ENCODE measurements around the gene MTHFR. TPM values are rescaled to one million over a fixed set of nuclear protein-coding genes. Genes with fewer than 3 reads are reported as not detected.

Gene MTHFR
- total RNA-seq, 1 experiment from 2014 or later: 22.6 TPM

DNA sequence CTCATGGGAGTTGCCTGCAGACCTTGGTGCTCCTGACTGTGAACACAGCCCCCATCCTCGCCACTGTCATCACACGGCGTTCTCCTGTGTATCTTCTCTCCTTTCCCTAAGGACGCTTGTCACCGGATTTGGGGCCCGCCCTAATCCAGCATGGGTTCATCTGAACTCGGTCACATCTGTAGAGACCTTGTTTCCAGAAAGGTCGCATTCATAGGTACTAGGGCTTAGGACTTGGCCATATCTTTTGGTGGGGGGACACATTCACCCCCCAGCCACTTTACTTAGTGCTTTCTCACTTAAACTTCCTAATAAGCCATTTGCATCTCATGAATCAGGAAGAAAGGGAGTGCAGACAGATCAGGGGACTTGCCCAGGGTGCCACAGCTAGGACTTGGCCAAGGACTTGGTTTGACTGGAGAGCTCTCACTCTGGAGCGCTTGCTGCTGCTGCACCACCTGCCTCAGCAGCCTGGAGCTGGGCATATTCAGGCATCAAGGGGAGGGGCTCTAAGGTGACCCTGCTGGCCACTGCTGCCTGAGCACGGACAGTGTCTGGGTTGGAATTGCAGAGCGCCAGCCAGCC is 32.1 kb upstream of the MTHFR start (continued):
- TF ChIP-seq, protein P1, sequence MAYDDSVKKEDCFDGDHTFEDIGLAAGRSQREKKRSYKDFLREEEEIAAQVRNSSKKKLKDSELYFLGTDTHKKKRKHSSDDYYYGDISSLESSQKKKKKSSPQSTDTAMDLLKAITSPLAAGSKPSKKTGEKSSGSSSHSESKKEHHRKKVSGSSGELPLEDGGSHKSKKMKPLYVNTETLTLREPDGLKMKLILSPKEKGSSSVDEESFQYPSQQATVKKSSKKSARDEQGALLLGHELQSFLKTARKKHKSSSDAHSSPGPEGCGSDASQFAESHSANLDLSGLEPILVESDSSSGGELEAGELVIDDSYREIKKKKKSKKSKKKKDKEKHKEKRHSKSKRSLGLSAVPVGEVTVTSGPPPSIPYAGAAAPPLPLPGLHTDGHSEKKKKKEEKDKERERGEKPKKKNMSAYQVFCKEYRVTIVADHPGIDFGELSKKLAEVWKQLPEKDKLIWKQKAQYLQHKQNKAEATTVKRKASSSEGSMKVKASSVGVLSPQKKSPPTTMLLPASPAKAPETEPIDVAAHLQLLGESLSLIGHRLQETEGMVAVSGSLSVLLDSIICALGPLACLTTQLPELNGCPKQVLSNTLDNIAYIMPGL (CRISPR knock-in tag; IDR thresholded peaks at IDR 0.05): no peak
- no peak for TF ChIP-seq ZNF396 (CRISPR knock-in tag; IDR thresholded peaks at IDR 0.05; ENCODE audit: borderline replicate concordance)

DNA sequence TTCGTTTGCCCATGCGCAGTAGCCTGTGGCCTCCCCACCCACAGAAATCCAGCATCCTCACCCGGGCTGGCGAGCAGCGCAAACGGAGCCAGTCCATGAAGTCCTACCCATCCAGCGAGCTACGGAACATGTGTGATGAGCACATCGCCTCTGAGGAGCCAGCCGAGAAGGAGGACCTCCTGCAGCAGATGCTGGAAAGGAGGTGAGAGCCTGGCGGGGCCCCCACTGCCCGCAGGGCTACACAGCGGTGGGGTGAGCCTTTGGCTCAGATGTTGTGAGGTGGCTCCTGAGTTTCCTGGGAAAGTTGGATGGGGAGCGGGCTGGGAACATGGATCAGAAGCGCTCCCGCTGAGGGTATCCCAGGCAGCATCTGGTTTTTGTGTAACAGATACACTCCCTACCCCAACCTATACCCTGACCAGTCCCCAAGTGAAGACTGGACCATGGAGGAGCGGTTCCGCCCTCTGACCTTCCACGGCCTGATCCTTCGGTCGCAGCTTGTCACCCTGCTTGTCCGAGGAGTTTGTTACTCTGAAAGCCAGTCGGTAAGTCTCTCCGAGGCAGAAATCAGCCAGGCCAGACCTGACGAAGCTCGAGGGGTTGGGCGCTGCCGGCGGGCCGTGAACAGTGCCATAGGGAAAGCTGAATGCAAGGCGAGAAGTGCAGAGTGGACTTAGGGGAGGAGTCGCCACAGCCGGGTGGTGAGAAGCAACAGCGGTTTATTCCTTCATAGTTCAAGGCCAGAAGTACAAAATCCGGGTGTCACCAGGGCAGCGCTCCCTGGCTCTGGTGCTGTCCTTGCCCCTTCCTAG is 31.4 kb upstream of the MTHFR start:
- Mint-ChIP-seq H3K4me1 (no peaks in the 10 kb centered on the region), H3K9me3 (no peaks in the 10 kb centered on the region), H3K36me3 (peaks cover 76% of the 10 kb centered on the region), H3K4me3 (no peak overlapping the region), H3K27ac (no peak overlapping the region), H3K27me3 (ENCODE audit: low read depth) (no peaks in the 10 kb centered on the region)
- TF ChIP-seq ZNF671 (CRISPR knock-in tag; IDR thresholded peaks at IDR 0.05) (no peak), CREM (CRISPR knock-in tag; IDR thresholded peaks at IDR 0.05) (no peak)
- TF ChIP-seq, protein P2, sequence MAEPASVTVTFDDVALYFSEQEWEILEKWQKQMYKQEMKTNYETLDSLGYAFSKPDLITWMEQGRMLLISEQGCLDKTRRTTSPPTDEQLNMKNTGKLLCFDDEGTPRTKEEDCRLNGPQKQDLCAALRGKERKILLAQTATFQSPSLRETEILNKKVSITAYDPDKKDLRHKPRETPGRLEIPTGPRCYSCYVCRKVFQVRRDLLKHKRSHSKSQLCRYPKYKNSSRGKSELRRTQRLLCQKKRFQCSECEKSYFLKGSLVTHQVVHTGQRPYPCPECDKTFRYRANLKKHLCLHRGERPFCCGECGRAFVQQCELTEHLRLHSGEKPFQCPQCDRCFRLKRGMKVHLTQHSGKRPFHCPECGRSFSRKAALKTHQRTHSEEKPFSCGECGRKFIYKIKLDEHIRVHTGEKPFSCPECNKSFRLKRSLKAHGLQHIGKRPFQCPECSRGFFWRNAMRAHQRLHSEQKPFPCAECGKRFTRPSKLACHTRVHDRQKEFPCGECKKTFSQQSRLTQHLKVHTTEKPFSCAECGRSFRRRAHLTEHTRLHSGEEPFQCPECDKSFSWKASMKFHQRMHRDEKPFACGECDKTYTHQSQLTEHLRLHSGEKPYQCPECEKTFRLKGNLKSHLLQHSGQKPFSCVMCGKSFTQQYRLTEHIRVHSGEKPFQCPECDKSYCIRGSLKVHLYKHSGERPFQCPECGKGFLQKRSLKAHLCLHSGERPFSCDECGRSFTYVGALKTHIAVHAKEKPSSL (CRISPR knock-in tag; conservative IDR thresholded peaks at IDR 0.05): no peak
- TF ChIP-seq, protein P3, sequence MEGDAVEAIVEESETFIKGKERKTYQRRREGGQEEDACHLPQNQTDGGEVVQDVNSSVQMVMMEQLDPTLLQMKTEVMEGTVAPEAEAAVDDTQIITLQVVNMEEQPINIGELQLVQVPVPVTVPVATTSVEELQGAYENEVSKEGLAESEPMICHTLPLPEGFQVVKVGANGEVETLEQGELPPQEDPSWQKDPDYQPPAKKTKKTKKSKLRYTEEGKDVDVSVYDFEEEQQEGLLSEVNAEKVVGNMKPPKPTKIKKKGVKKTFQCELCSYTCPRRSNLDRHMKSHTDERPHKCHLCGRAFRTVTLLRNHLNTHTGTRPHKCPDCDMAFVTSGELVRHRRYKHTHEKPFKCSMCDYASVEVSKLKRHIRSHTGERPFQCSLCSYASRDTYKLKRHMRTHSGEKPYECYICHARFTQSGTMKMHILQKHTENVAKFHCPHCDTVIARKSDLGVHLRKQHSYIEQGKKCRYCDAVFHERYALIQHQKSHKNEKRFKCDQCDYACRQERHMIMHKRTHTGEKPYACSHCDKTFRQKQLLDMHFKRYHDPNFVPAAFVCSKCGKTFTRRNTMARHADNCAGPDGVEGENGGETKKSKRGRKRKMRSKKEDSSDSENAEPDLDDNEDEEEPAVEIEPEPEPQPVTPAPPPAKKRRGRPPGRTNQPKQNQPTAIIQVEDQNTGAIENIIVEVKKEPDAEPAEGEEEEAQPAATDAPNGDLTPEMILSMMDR (IDR thresholded peaks at IDR 0.05): no peak
- no peak for ATAC-seq
- ChIA-PET POLR2A (no interaction called here), CTCF (interaction anchor here (1.2 to 3.0 kb wide), 8 partner anchors 22 to 799 kb away, joined by 4 to 44 read pairs (median 11); partner anchors contain the start of genes MFN2 and NPPB)
- DNase-seq (ENCODE audit: low spot score): no peak

DNA sequence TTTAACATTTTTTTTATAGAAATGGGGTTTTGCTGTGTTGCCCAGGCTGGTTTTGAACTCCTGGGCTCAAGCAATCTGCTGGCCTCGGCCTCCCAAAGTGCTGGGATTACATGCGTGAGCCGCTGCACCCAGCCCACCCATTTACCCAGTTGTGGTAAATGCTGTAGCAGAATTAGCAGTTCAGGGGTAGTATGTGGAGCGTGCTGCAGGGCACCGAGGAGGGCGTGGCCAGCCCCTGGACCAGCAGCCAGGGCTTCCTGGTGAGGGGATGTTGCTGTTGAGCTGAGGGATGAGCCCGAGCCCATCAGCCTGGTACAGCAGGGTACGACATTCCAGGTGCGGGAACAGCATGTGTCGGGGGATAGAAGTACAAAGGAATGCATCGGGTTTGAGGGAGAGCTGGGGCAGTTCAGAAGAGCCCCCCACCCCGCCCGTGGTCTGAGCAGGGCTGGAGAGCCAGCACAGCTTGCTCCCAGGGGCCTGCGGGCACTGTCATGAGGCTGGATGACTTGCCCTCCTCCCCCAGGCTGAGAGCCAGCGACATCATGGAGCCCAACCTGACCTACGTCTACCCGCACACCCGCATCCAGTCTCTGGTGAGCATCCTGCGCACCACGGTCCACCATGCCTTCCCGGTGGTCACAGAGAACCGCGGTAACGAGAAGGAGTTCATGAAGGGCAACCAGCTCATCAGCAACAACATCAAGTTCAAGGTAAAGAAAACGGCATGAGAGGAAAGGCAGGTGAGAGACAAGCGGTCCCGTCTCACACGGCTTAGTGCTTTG is 29.9 kb upstream of the MTHFR start:
- H3K36me3 Mint-ChIP-seq: peaks cover 69% of the 10 kb centered on the region
- H3K27ac Mint-ChIP-seq: no peak overlapping the region
- H3K4me3 Mint-ChIP-seq: no peak overlapping the region
- CTCF ChIA-PET: interaction anchor here (0.6 kb wide), 1 partner anchor 11 kb away, joined by 3 read pairs; no protein-coding TSS in a partner anchor
- ATAC-seq (no peak), DNase-seq (ENCODE audit: low spot score) (no peak)
- H3K27me3 Mint-ChIP-seq (ENCODE audit: low read depth): no peaks in the 10 kb centered on the region
- no peaks in the 10 kb centered on the region for H3K9me3 Mint-ChIP-seq
- POLR2A ChIA-PET: no interaction called here
- no peaks in the 10 kb centered on the region for H3K4me1 Mint-ChIP-seq
- TF ChIP-seq, protein P4, sequence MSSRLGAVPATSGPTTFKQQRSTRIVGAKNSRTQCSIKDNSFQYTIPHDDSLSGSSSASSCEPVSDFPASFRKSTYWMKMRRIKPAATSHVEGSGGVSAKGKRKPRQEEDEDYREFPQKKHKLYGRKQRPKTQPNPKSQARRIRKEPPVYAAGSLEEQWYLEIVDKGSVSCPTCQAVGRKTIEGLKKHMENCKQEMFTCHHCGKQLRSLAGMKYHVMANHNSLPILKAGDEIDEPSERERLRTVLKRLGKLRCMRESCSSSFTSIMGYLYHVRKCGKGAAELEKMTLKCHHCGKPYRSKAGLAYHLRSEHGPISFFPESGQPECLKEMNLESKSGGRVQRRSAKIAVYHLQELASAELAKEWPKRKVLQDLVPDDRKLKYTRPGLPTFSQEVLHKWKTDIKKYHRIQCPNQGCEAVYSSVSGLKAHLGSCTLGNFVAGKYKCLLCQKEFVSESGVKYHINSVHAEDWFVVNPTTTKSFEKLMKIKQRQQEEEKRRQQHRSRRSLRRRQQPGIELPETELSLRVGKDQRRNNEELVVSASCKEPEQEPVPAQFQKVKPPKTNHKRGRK (CRISPR knock-in tag; IDR thresholded peaks at IDR 0.05; ENCODE audit: borderline replicate concordance): no peak
- TF ChIP-seq, protein P5, sequence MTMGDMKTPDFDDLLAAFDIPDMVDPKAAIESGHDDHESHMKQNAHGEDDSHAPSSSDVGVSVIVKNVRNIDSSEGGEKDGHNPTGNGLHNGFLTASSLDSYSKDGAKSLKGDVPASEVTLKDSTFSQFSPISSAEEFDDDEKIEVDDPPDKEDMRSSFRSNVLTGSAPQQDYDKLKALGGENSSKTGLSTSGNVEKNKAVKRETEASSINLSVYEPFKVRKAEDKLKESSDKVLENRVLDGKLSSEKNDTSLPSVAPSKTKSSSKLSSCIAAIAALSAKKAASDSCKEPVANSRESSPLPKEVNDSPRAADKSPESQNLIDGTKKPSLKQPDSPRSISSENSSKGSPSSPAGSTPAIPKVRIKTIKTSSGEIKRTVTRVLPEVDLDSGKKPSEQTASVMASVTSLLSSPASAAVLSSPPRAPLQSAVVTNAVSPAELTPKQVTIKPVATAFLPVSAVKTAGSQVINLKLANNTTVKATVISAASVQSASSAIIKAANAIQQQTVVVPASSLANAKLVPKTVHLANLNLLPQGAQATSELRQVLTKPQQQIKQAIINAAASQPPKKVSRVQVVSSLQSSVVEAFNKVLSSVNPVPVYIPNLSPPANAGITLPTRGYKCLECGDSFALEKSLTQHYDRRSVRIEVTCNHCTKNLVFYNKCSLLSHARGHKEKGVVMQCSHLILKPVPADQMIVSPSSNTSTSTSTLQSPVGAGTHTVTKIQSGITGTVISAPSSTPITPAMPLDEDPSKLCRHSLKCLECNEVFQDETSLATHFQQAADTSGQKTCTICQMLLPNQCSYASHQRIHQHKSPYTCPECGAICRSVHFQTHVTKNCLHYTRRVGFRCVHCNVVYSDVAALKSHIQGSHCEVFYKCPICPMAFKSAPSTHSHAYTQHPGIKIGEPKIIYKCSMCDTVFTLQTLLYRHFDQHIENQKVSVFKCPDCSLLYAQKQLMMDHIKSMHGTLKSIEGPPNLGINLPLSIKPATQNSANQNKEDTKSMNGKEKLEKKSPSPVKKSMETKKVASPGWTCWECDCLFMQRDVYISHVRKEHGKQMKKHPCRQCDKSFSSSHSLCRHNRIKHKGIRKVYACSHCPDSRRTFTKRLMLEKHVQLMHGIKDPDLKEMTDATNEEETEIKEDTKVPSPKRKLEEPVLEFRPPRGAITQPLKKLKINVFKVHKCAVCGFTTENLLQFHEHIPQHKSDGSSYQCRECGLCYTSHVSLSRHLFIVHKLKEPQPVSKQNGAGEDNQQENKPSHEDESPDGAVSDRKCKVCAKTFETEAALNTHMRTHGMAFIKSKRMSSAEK (CRISPR knock-in tag; IDR thresholded peaks at IDR 0.05; ENCODE audit: borderline replicate concordance): no peak
- TF ChIP-seq ZNF138 (CRISPR knock-in tag; conservative IDR thresholded peaks at IDR 0.05) (no peak), CREB1 (CRISPR knock-in tag; IDR thresholded peaks at IDR 0.05) (no peak), NFYB (CRISPR knock-in tag; conservative IDR thresholded peaks at IDR 0.05; ENCODE audit: low read depth) (no peak), ZNF121 (CRISPR knock-in tag; IDR thresholded peaks at IDR 0.05) (no peak)
- TF ChIP-seq, protein P6, sequence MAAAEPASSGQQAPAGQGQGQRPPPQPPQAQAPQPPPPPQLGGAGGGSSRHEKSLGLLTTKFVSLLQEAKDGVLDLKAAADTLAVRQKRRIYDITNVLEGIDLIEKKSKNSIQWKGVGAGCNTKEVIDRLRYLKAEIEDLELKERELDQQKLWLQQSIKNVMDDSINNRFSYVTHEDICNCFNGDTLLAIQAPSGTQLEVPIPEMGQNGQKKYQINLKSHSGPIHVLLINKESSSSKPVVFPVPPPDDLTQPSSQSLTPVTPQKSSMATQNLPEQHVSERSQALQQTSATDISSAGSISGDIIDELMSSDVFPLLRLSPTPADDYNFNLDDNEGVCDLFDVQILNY (CRISPR knock-in tag; IDR thresholded peaks at IDR 0.05): no peak
- TF ChIP-seq, protein P7, sequence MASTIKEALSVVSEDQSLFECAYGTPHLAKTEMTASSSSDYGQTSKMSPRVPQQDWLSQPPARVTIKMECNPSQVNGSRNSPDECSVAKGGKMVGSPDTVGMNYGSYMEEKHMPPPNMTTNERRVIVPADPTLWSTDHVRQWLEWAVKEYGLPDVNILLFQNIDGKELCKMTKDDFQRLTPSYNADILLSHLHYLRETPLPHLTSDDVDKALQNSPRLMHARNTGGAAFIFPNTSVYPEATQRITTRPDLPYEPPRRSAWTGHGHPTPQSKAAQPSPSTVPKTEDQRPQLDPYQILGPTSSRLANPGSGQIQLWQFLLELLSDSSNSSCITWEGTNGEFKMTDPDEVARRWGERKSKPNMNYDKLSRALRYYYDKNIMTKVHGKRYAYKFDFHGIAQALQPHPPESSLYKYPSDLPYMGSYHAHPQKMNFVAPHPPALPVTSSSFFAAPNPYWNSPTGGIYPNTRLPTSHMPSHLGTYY (CRISPR knock-in tag; IDR thresholded peaks at IDR 0.05): no peak

Measured in WTC11 (cell line).